Activated T-helper 9 cell treated with anti-CD3 and anti-CD28 coated beads, Interleukin-2, amount 50 U/mL, for 16 hours (primary cell): ENCODE results near the gene TRANK1.
"Not testable (repeated sequence)": the region's sequence is repeated elsewhere in the genome, so short reads cannot be mapped to it uniquely, and the experiment has no call there.

Experiments
- DNase-seq: peaks from one replicate; pipeline ENCODE4 v3.0.0-alpha.2; 2020; ENCODE audit warnings: low read depth

TRANK1 gene

GRCh38 chr3:36944641-36945270 is at the start of gene TRANK1:
Gene TRANK1, minus strand, starts transcription at chr3:36945054. Its CDS starts 245 bp downstream, at chr3:36944809.
- peak; percentile 76 for DNase-seq

GRCh38 chr3:36993326-36994283 is 48.8 kb upstream of the TRANK1 start, which contains the start of gene MLH1:
Gene MLH1, plus strand, starts transcription at chr3:36993518. Its CDS starts 30 bp downstream, at chr3:36993548.
- DNase-seq: peak; percentile 90

- DNase-seq: peak; percentile 93
Observed at GRCh38 chr3:36992806-36993325, 48.0 kb upstream of the TRANK1 start, which contains the start of gene EPM2AIP1. Gene EPM2AIP1, minus strand, starts transcription at chr3:36993131. Its CDS starts 54 bp downstream, at chr3:36993077.

- DNase-seq: no peak
Observed at GRCh38 chr3:36991923-36992805, 47.3 kb upstream of the TRANK1 start.

GRCh38 chr3:36991147-36991546 is 46.3 kb upstream of the TRANK1 start:
- no peak for DNase-seq

GRCh38 chr3:36989568-36989967 is 44.7 kb upstream of the TRANK1 start:
- DNase-seq: no peak

- no peak for DNase-seq
Observed at GRCh38 chr3:36989005-36989404, 44.2 kb upstream of the TRANK1 start.

GRCh38 chr3:36988356-36988755 is 43.5 kb upstream of the TRANK1 start:
- DNase-seq: no peak

- DNase-seq: no peak
Observed at GRCh38 chr3:36981006-36981405, 36.2 kb upstream of the TRANK1 start.

- DNase-seq: no peak
Observed at GRCh38 chr3:36973139-36973538, 28.3 kb upstream of the TRANK1 start.

GRCh38 chr3:36972163-36972562 is 27.3 kb upstream of the TRANK1 start:
- DNase-seq: no peak

- DNase-seq: no peak
Observed at GRCh38 chr3:36969540-36970432, 24.9 kb upstream of the TRANK1 start.

- DNase-seq: no peak
Observed at GRCh38 chr3:36969085-36969484, 24.2 kb upstream of the TRANK1 start.

GRCh38 chr3:36965440-36965839 is 20.6 kb upstream of the TRANK1 start:
- DNase-seq: no peak

- no peak for DNase-seq
Observed at GRCh38 chr3:36964817-36965216, 20.0 kb upstream of the TRANK1 start.

GRCh38 chr3:36964331-36964730 is 19.5 kb upstream of the TRANK1 start:
- DNase-seq: no peak

GRCh38 chr3:36963008-36963407 is 18.2 kb upstream of the TRANK1 start:
- not testable (repeated sequence) for DNase-seq

GRCh38 chr3:36960502-36960901 is 15.6 kb upstream of the TRANK1 start:
- no peak for DNase-seq

GRCh38 chr3:36959821-36960220 is 15.0 kb upstream of the TRANK1 start:
- DNase-seq: no peak

GRCh38 chr3:36957862-36958686 is 13.2 kb upstream of the TRANK1 start:
- no peak for DNase-seq
